WERI-Rb-1 (cell line): ENCODE results near the gene PPP1R16B.

Experiments used
- DNase-seq: peaks from one replicate; pipeline ENCODE4 v3.0.0-alpha.2; 2020
- H3K27ac ChIP-seq: fragments of 250-450 bp; sonication (Bioruptor Pico); 2 replicates; pipeline ENCODE4 v1.5.1; 2020; ENCODE audit warnings: mild to moderate bottlenecking, moderate library complexity
- H3K27me3 ChIP-seq: fragments of 250-450 bp; sonication (Bioruptor Pico); 2 replicates; pipeline ENCODE4 v1.5.1; 2021; ENCODE audit warnings: mild to moderate bottlenecking, low read depth, moderate library complexity; ENCODE audit not compliant: insufficient read depth, severe bottlenecking
- H3K36me3 ChIP-seq: fragments of 250-450 bp; sonication (Bioruptor Pico); 2 replicates; pipeline ENCODE4 v1.5.1; 2020; ENCODE audit warnings: mild to moderate bottlenecking, moderate library complexity
- H3K4me3 ChIP-seq: 2 replicates; pipeline ENCODE4 v1.5.1; 2011; ENCODE audit warnings: low read depth, mild to moderate bottlenecking, control low read depth, low read length
- H3K9me3 ChIP-seq: fragments of 250-450 bp; sonication (Bioruptor Pico); 2 replicates; pipeline ENCODE4 v1.5.1; 2021; ENCODE audit warnings: mild to moderate bottlenecking, moderate library complexity; ENCODE audit not compliant: severe bottlenecking
- CTCF ChIP-seq: IDR thresholded peaks from 2 replicates; pipeline ENCODE4 v1.5.1; 2011; ENCODE audit warnings: low read depth, mild to moderate bottlenecking, control low read depth, inconsistent platforms, low read length

PPP1R16B gene

DNA sequence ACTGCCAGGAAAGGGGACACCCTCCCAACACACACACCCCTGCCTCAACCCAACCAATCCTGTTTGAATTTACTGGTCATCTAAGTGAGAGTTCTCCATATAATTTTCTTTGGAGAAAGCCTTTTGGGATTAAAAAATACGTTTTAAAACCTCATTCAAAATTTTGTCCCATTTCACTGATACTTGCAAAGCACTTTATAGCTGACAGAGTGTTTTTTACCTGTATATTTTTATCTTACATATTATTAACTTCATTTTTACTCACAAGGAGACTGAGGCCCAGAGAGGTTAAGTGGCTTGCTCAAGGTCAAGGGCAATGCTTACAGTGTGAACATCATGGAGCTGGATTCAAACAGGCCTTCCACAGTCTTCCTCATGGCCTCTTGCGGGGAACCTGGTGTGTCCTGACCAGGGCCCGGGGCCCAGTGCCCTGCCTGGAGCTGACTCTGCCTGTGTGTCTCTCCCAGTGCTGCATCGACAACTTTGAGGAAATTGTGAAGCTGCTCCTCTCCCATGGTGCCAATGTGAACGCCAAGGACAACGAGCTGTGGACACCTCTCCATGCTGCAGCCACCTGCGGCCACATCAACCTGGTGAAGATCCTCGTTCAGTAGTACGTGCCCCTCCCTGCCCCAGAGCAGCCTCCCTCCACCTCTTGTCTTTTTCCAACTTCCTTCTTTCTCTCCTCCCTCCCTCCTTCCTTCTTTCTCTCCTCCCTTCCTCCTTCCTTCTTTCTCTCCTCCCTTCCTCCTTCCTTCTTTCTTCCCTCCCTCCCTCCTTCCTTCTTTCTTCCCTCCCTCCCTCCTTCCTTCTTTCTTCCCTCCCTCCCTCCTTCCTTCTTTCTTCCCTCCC is 89.8 kb downstream of the PPP1R16B start:
- no peaks in the 10 kb centered on the region for H3K27me3 ChIP-seq
- no peaks in the 10 kb centered on the region for H3K36me3 ChIP-seq
- no peak for DNase-seq
- no peak overlapping the region for H3K27ac ChIP-seq
- no peaks in the 10 kb centered on the region for H3K9me3 ChIP-seq
- no peak for TF ChIP-seq CTCF
- H3K4me3 ChIP-seq, result no peak overlapping the region

- Histone ChIP-seq H3K9me3 (no peaks in the 10 kb centered on the region), H3K36me3 (no peaks in the 10 kb centered on the region), H3K27ac (no peak overlapping the region), H3K4me3 (no peak overlapping the region), H3K27me3 (no peaks in the 10 kb centered on the region)
- TF ChIP-seq CTCF, result no peak
- DNase-seq, result no peak
These were observed 90.6 kb downstream of the PPP1R16B start for GRCh38 chr20:38896009-38896594.

- TF ChIP-seq CTCF, result no peak
These were observed 91.8 kb downstream of the PPP1R16B start for GRCh38 chr20:38897267-38897666.

GRCh38 chr20:38900606-38901005 is 95.1 kb downstream of the PPP1R16B start:
- no peak for DNase-seq
- Histone ChIP-seq H3K9me3 (peaks cover 7% of the 10 kb centered on the region), H3K4me3 (no peak overlapping the region), H3K36me3 (no peaks in the 10 kb centered on the region), H3K27me3 (no peaks in the 10 kb centered on the region), H3K27ac (no peak overlapping the region)
- TF ChIP-seq CTCF, result no peak

More at GRCh38 chr20:38897267-38897666, 91.8 kb downstream of the PPP1R16B start:
- Histone ChIP-seq H3K9me3 (no peaks in the 10 kb centered on the region), H3K4me3 (no peak overlapping the region), H3K36me3 (no peaks in the 10 kb centered on the region), H3K27me3 (no peaks in the 10 kb centered on the region), H3K27ac (no peak overlapping the region)
- no peak for DNase-seq

- no peak for TF ChIP-seq CTCF
- no peak for DNase-seq
- Histone ChIP-seq H3K27me3 (no peaks in the 10 kb centered on the region), H3K4me3 (no peak overlapping the region), H3K9me3 (peaks cover 7% of the 10 kb centered on the region), H3K27ac (no peak overlapping the region), H3K36me3 (no peaks in the 10 kb centered on the region)
These were observed 97.1 kb downstream of the PPP1R16B start for GRCh38 chr20:38902601-38903000.

DNA sequence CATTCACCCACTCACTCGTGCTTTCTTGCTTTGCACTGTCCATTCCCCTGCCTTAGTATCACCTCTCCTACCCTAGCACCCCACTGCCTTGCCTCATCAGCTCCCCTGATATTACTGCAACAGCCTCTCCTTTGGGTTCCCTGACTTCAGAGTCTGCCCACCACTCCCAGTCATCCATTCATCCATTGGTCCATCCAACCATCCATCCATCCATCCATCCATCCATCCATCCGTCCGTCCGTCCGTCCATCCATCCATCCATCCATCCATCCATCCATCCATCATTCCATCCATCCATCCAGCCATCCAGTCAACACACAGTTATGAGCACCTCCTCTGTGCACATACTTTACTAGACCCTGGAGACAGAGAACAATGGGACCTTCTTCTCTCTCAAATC is 97.8 kb downstream of the PPP1R16B start:
- no peak for DNase-seq
- Histone ChIP-seq H3K36me3 (no peaks in the 10 kb centered on the region), H3K27me3 (no peaks in the 10 kb centered on the region), H3K4me3 (no peak overlapping the region), H3K27ac (no peak overlapping the region), H3K9me3 (peaks cover 7% of the 10 kb centered on the region)
- no peak for TF ChIP-seq CTCF
